Smooth muscle cell (in vitro differentiated cells): ENCODE results near the gene CACNA2D4. TPM values are rescaled to one million over a fixed set of nuclear protein-coding genes. Genes with fewer than 3 reads are reported as not detected.

ENCODE experiments used
- DNase-seq: peaks from one replicate; lab custom pipeline; 2025; ENCODE audit not compliant: unreplicated experiment; lab: John Stamatoyannopoulos, UW
- H2AFZ ChIP-seq: fragments of 200-600 bp; sonication (generic); 2 replicates; pipeline ENCODE4 v1.6.0; 2016; ENCODE audit warnings: antibody characterized with exemption, low read depth, mild to moderate bottlenecking
- H3F3A ChIP-seq: fragments of 200-600 bp; sonication (generic); 2 replicates; pipeline ENCODE4 v1.6.0; 2017; ENCODE audit warnings: antibody characterized with exemption, low read depth
- H3K27ac ChIP-seq: fragments of 200-600 bp; sonication (generic); 2 replicates; pipeline ENCODE4 v1.5.1; 2016; ENCODE audit warnings: low read depth, mild to moderate bottlenecking
- H3K27me3 ChIP-seq: fragments of 200-600 bp; sonication (generic); 2 replicates; pipeline ENCODE4 v1.6.1; 2016; ENCODE audit warnings: low read depth, mild to moderate bottlenecking
- H3K36me3 ChIP-seq: fragments of 200-600 bp; sonication (generic); 2 replicates; pipeline ENCODE4 v1.5.1; 2016; ENCODE audit warnings: low read depth
- H3K4me1 ChIP-seq: fragments of 200-600 bp; sonication (generic); 2 replicates; pipeline ENCODE4 v1.5.1; 2016; ENCODE audit warnings: low read depth
- H3K4me2 ChIP-seq: fragments of 200-600 bp; sonication (generic); 2 replicates; pipeline ENCODE4 v1.6.0; 2016; ENCODE audit warnings: mild to moderate bottlenecking
- H3K4me3 ChIP-seq: fragments of 200-600 bp; sonication (generic); 2 replicates; pipeline ENCODE4 v1.5.1; 2016; ENCODE audit warnings: mild to moderate bottlenecking
- H3K79me2 ChIP-seq: fragments of 200-600 bp; sonication (generic); 2 replicates; pipeline ENCODE4 v1.6.0; 2016; ENCODE audit warnings: low read depth, mild to moderate bottlenecking
- H3K9ac ChIP-seq: fragments of 200-600 bp; sonication (generic); 2 replicates; pipeline ENCODE4 v1.6.0; 2016; ENCODE audit warnings: low read depth
- H3K9me3 ChIP-seq: fragments of 200-600 bp; sonication (generic); replicated peaks from 2 replicates; pipeline ENCODE4 v1.5.1; 2016; ENCODE audit warnings: low read depth
- H4K20me1 ChIP-seq: fragments of 200-600 bp; sonication (generic); 2 replicates; pipeline ENCODE4 v1.6.0; 2016; ENCODE audit warnings: low read depth
- WGBS: methylation state at CpG from one replicate; pipeline ENCODE4 v1.1.7; 2016; ENCODE audit warnings: low lambda C conversion rate; 5-methylcytosine and 5-hydroxymethylcytosine counted together
- polyA plus RNA-seq: library from polyadenylated mRNA; unstranded; fragments of >200 nt; fragmentation: Nextera tagmentation; extraction: Ambion mirVana; gene quantifications from 2 replicates; pipeline ENCODE4 v1.2.1, GENCODE V29; 2016
- total RNA-seq: library from RNA; depleted of rRNA; stranded (reverse); fragments of >200 nt; gene quantifications from 2 replicates; pipeline ENCODE4 v1.2.3, GENCODE V29; 2014
- TF ChIP-seq, protein P1 (sequence below): fragments of 200-600 bp; sonication (generic); IDR thresholded peaks from 2 replicates; pipeline ENCODE4 v1.5.1; 2017; ENCODE audit warnings: borderline replicate concordance, mild to moderate bottlenecking, antibody characterized with exemption; ENCODE audit not compliant: insufficient read depth, poor library complexity, severe bottlenecking

The CACNA2D4 gene
- total and polyA plus RNA-seq, 2 experiments from 2014 or later: 0.98 TPM; not detected in 1

DNA sequence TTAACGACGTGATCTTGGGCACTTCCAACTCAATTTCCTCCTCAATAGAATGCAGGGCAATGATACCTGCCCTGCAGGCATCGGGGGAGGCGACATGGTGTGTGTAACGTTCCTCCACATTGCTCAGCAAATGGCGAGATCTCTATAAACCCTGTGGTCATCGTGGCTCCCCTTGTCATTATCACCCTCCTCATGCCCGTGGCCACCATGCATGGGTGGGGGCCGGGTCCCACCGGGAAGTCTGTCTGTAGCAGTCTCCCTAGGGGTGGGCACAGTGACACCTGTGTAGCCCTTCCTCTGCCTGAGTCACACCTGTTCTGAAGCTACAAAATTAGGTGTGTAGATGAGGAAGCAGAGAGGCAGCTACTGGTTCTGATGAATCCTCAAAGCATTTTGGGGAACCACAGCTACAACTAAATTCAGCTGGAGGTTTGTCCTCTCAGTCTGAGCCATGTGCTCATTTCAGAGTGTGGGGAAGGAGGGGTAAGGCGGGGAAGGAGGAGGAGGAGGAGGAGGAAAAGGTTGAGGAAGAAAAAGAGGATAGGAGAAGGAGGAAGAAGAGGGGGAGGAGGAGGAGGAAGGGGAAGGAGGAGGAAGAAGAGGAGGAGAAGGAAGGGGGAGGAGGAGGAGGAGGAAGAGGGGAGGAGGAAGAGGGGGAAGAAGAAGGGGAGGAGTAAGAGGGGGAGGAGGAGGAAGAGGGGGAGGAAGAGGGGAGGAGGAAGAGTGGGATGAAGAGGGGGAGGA lies 11.0 kb upstream of the CACNA2D4 start:
- TF ChIP-seq, protein P1, sequence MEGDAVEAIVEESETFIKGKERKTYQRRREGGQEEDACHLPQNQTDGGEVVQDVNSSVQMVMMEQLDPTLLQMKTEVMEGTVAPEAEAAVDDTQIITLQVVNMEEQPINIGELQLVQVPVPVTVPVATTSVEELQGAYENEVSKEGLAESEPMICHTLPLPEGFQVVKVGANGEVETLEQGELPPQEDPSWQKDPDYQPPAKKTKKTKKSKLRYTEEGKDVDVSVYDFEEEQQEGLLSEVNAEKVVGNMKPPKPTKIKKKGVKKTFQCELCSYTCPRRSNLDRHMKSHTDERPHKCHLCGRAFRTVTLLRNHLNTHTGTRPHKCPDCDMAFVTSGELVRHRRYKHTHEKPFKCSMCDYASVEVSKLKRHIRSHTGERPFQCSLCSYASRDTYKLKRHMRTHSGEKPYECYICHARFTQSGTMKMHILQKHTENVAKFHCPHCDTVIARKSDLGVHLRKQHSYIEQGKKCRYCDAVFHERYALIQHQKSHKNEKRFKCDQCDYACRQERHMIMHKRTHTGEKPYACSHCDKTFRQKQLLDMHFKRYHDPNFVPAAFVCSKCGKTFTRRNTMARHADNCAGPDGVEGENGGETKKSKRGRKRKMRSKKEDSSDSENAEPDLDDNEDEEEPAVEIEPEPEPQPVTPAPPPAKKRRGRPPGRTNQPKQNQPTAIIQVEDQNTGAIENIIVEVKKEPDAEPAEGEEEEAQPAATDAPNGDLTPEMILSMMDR: no peak
- H3K27ac ChIP-seq: no peak overlapping the region
- no peaks in the 10 kb centered on the region for H3K36me3 ChIP-seq
- H3K9me3 ChIP-seq: no peaks in the 10 kb centered on the region
- no peak for DNase-seq
- no peak overlapping the region for H2AFZ ChIP-seq
- H3F3A ChIP-seq: no peaks in the 10 kb centered on the region
- peaks cover 2% of the 10 kb centered on the region for H3K27me3 ChIP-seq
- WGBS: 94% methylated on average over 11 of the region's 11 CpGs
- H4K20me1 ChIP-seq: no peaks in the 10 kb centered on the region
- no peak overlapping the region for H3K4me2 ChIP-seq
- H3K79me2 ChIP-seq: no peaks in the 10 kb centered on the region
- H3K4me3 ChIP-seq: no peak overlapping the region
- H3K4me1 ChIP-seq: peaks cover 4% of the 10 kb centered on the region
- H3K9ac ChIP-seq: no peak overlapping the region

DNA sequence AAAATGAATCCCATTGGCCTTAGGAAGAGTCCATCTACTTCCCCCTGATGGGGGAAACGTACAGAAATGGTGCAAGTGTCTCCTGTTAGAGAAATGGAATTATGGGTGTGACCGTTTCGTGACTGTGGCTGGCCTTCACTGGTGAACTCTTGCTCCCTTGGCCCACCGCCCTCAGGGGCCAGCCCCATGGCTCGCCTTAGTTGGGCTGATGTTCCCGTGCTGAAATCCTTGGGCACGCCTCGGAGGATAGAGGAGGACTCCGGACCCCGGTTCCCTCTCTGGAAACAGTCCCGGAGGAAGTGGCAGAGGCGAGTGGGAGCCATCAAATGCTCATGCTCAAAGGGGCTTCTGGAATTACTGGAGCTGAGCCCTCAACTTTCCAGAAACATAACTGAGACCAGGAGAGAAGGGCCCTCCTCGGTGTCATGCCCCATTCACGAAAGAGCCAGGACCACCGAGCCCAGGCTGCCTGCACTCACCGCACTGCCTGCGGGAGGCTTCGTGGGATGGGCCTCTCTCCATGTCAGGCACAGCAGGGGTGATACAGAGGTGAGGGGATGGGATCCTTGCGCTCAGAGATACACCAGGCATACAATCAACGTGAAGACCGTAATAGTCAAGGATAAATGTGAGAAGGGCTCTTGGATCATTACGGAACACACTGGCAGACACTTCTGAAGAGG lies 10.1 kb upstream of the CACNA2D4 start:
- H3F3A ChIP-seq: no peaks in the 10 kb centered on the region
- H3K4me1 ChIP-seq: peaks cover 4% of the 10 kb centered on the region
- H4K20me1 ChIP-seq: no peaks in the 10 kb centered on the region
- no peak overlapping the region for H3K27ac ChIP-seq
- no peaks in the 10 kb centered on the region for H3K36me3 ChIP-seq
- DNase-seq: no peak
- no peaks in the 10 kb centered on the region for H3K9me3 ChIP-seq
- no peaks in the 10 kb centered on the region for H3K79me2 ChIP-seq
- 95% methylated on average over 22 of the region's 22 CpGs for WGBS
- TF ChIP-seq, protein P1: no peak
- H3K9ac ChIP-seq: no peak overlapping the region
- H3K27me3 ChIP-seq: peaks cover 2% of the 10 kb centered on the region
- H3K4me3 ChIP-seq: no peak overlapping the region
- H3K4me2 ChIP-seq: no peak overlapping the region
- H2AFZ ChIP-seq: no peak overlapping the region

DNA sequence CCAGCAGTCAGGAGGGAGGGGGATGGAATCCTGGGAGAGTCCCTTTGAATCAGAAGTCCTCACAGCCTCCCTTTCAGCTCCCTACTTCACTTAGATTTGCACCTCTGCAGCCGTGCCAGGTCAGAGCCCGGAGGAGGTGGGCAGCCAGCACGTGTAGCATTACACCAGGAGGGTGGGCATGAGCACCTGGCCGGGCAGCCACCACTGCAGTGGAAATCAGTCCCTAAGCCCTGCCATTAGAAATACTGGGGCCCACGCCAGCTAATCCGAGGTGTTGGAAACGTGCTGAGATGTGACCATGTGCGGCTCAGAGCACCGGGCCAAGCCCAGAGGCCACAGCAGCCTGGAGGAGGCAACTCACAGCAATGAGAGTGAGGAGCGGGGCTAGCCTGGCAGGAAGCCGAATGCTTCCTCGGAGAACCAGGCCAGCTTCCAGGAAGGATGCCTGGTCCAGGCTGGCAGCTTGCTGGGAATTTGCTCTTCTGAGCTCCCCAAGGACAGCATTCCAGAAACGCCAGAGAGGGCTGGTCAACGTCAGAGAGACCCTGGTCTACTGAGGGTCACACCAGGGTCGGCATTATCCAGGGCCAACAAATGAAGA lies 9.4 kb upstream of the CACNA2D4 start:
- no peak for DNase-seq
- H3F3A ChIP-seq: no peaks in the 10 kb centered on the region
- WGBS: 78% methylated on average over 15 of the region's 15 CpGs
- H3K4me2 ChIP-seq: no peak overlapping the region
- no peaks in the 10 kb centered on the region for H3K36me3 ChIP-seq
- no peaks in the 10 kb centered on the region for H3K79me2 ChIP-seq
- no peak overlapping the region for H3K9ac ChIP-seq
- TF ChIP-seq, protein P1: no peak
- no peak overlapping the region for H3K4me3 ChIP-seq
- no peak overlapping the region for H2AFZ ChIP-seq
- H3K27me3 ChIP-seq: peaks cover 2% of the 10 kb centered on the region
- no peaks in the 10 kb centered on the region for H3K9me3 ChIP-seq
- no peaks in the 10 kb centered on the region for H4K20me1 ChIP-seq
- H3K4me1 ChIP-seq: no peaks in the 10 kb centered on the region
- no peak overlapping the region for H3K27ac ChIP-seq
